Naive thymus-derived CD4-positive, alpha-beta T cell (primary cell): ENCODE data around the gene LANCL2. TPM values are rescaled to one million over a fixed set of nuclear protein-coding genes. Genes with fewer than 3 reads are reported as not detected.
A peak's percentile ranks its signal among the peaks of the same experiment; 100 is the strongest.

Source experiments
- ATAC-seq: fragments of 150-1000 bp; cut with Tn5 transposase; 2 replicates; pipeline ENCODE4 v1.10.0; 2021; ENCODE audit warnings: mild to moderate bottlenecking, moderate library complexity
- CTCF ChIA-PET: fragments of 350-600 bp; sonication (Branson Sonifier 250); formaldehyde crosslinking; loops from one replicate; lab custom pipeline; 2021; ENCODE audit warnings: antibody characterized with exemption; lab: Charles Lee
- POLR2A ChIA-PET: fragments of 350-600 bp; sonication (Branson Sonifier 250); formaldehyde crosslinking; loops from one replicate; lab custom pipeline; 2021; ENCODE audit warnings: antibody characterized with exemption, inconsistent platforms; lab: Charles Lee
- DNase-seq, 9 donors: peaks; one replicate each; pipeline versions ENCODE4 v3.0.0 to v3.0.0-alpha.2; 2020 to 2022; ENCODE audit warnings: mixed read lengths in 1 of 9
- H3K27ac ChIP-seq: one replicate; pipeline ENCODE4 v1.7.0; 2013; ENCODE audit warnings: mild to moderate bottlenecking, low read depth, low read length, moderate library complexity
- H3K27me3 ChIP-seq, 2 donors: one replicate each; pipeline ENCODE4 v1.7.0; 2013; ENCODE audit warnings: low read length in 2 of 2, mild to moderate bottlenecking in 2 of 2, moderate library complexity in 2 of 2; ENCODE audit not compliant: control insufficient read depth in 2 of 2, insufficient read depth in 2 of 2
- H3K36me3 ChIP-seq, 3 experiments: 1 replicate in 2 of 3; 2 replicates in 1 of 3; pipeline ENCODE4 v1.7.0; 2013; ENCODE audit warnings: low read length in 3 of 3, mild to moderate bottlenecking in 3 of 3, moderate library complexity in 1 of 3; ENCODE audit not compliant: insufficient read depth in 3 of 3, control insufficient read depth in 2 of 3
- H3K4me1 ChIP-seq, 2 donors: one replicate each; pipeline ENCODE4 v1.7.0; 2013; ENCODE audit warnings: low read length in 2 of 2, mild to moderate bottlenecking in 2 of 2, moderate library complexity in 1 of 2; ENCODE audit not compliant: control insufficient read depth in 2 of 2, insufficient read depth in 2 of 2
- H3K4me3 ChIP-seq: 2 replicates; pipeline ENCODE4 v1.7.0; 2013; ENCODE audit warnings: mild to moderate bottlenecking, low read length
- H3K9me3 ChIP-seq, 3 experiments: 1 replicate in 2 of 3; 2 replicates in 1 of 3; pipeline ENCODE4 v1.7.0; 2013; ENCODE audit warnings: low read length in 3 of 3; ENCODE audit not compliant: control insufficient read depth in 2 of 3
- H3K27ac Mint-ChIP-seq, 9 donors: one replicate each; pipeline ENCODE4 v1.8.0; 2020 to 2022; ENCODE audit warnings: mixed read lengths in 9 of 9, mild to moderate bottlenecking in 8 of 9, moderate library complexity in 5 of 9, inconsistent platforms in 2 of 9
- H3K27me3 Mint-ChIP-seq, 5 donors: one replicate each; pipeline ENCODE4 v1.8.0; 2021 to 2022; ENCODE audit warnings: mixed read lengths in 5 of 5, mild to moderate bottlenecking in 1 of 5
- H3K36me3 Mint-ChIP-seq, 5 donors: one replicate each; pipeline ENCODE4 v1.8.0; 2020 to 2022; ENCODE audit warnings: mixed read lengths in 5 of 5, mild to moderate bottlenecking in 3 of 5, inconsistent platforms in 1 of 5
- H3K4me1 Mint-ChIP-seq, 7 donors: one replicate each; pipeline ENCODE4 v1.8.0; 2020 to 2022; ENCODE audit warnings: mixed read lengths in 7 of 7, mild to moderate bottlenecking in 3 of 7, inconsistent platforms in 1 of 7
- H3K4me3 Mint-ChIP-seq, 10 donors: one replicate each; pipeline ENCODE4 v1.8.0; 2020 to 2022; ENCODE audit warnings: mild to moderate bottlenecking in 10 of 10, mixed read lengths in 10 of 10, moderate library complexity in 6 of 10, inconsistent platforms in 2 of 10
- H3K9me3 Mint-ChIP-seq, 11 donors: one replicate each; pipeline ENCODE4 v1.8.0; 2020 to 2022; ENCODE audit warnings: mixed read lengths in 11 of 11, mild to moderate bottlenecking in 4 of 11, inconsistent platforms in 1 of 11, moderate library complexity in 1 of 11
- intact Hi-C, 2 donors: fragments of 100-400 bp; cut with micrococcal nuclease; formaldehyde crosslinking; loops; one replicate each; pipeline ENCODE4 v1.15.1; 2023
- polyA plus RNA-seq, 2 donors: library from polyadenylated mRNA; unstranded; fragments of 300-500 nt; fragmentation: Illumina TruSeq; gene quantifications; one replicate each; pipeline ENCODE4 v1.2.3, GENCODE V29; 2021
- total RNA-seq, 6 experiments: library from RNA in 5 of 6; stranded (reverse) in 5 of 6; gene quantifications; 1 replicate in 5 of 6; 2 replicates in 1 of 6; pipeline ENCODE4 v1.2.3 and lab custom pipeline; 2021 to 2026

Gene LANCL2
- total and polyA plus RNA-seq, 7 experiments from 2014 or later = 4.8 to 10.5 (median 8.2) TPM

DNA sequence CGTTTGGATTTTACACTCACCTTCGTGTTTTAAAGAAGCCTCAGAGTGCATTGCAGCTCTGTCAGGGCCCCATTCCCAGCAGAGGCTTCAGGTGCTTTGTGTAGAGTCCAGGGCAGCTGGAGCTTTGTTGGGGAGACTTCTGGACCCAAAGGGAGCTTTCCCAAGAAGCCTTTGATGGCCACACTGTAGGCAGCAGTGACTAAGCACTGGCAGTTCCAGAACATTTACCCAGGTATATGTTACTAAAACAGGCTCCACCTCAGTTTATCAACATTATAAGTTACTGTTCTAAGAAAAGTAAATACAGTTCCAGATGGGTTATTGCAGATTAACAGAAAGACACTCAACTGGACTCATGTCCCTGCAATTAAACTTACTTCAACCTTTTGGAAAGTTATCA, 66.8 kb downstream of the LANCL2 start:
- ChIA-PET CTCF (interaction anchor here (1.0 to 4.1 kb wide), 5 partner anchors 37 to 165 kb away, joined by 3 to 29 read pairs (median 7); no protein-coding TSS in a partner anchor), POLR2A (interaction anchor here (1.0 to 1.8 kb wide), 3 partner anchors 38 to 166 kb away, joined by 3 to 10 read pairs (median 3); no protein-coding TSS in a partner anchor)
- DNase-seq = no peak
- Mint-ChIP-seq H3K27ac (no peak overlapping the region), H3K4me3 (no peak overlapping the region), H3K4me1 (peaks cover 15 to 34% (median 29%) of the 10 kb centered on the region in 7 donors), H3K36me3 (peaks cover 0 to 3% (median 0%) of the 10 kb centered on the region in 5 donors), H3K9me3 (no peaks in the 10 kb centered on the region), H3K27me3 (no peaks in the 10 kb centered on the region)
- intact Hi-C loops = loop anchor here (2.0 to 5.0 kb wide), 4 partner anchors 35 to 533 kb away; partner anchors contain the start of gene NIPSNAP2 (in 2 of the 2)
- H3K4me1 ChIP-seq = peaks cover 0 to 21% of the 10 kb centered on the region in 2 donors
- H3K27ac ChIP-seq = no peak overlapping the region
- no peaks in the 10 kb centered on the region for H3K9me3 ChIP-seq
- H3K27me3 ChIP-seq = no peaks in the 10 kb centered on the region
- no peaks in the 10 kb centered on the region for H3K36me3 ChIP-seq
- ATAC-seq = no peak
- H3K4me3 ChIP-seq = no peak overlapping the region

- intact Hi-C loops = loop anchor here (2.0 to 5.0 kb wide), 4 partner anchors 35 to 532 kb away; partner anchors contain the start of gene NIPSNAP2 (in 2 of the 2)
- Mint-ChIP-seq H3K4me1 (peaks cover 16 to 40% (median 35%) of the 10 kb centered on the region in 7 donors), H3K9me3 (no peaks in the 10 kb centered on the region), H3K27ac (peak overlapping the region in 3 of 9 donors; percentile 7 to 76 (median 49)), H3K4me3 (no peak overlapping the region), H3K27me3 (no peaks in the 10 kb centered on the region), H3K36me3 (peaks cover 0 to 3% (median 0%) of the 10 kb centered on the region in 5 donors)
- Histone ChIP-seq H3K36me3 (no peaks in the 10 kb centered on the region), H3K4me3 (no peak overlapping the region), H3K27me3 (no peaks in the 10 kb centered on the region), H3K4me1 (peaks cover 0 to 26% of the 10 kb centered on the region in 2 donors), H3K9me3 (no peaks in the 10 kb centered on the region), H3K27ac (no peak overlapping the region)
- no peak for DNase-seq
- ChIA-PET POLR2A (interaction anchor here (1.0 to 1.8 kb wide), 3 partner anchors 37 to 165 kb away, joined by 3 to 10 read pairs (median 3); no protein-coding TSS in a partner anchor), CTCF (interaction anchor here (1.0 to 4.1 kb wide), 6 partner anchors 37 to 209 kb away, joined by 3 to 29 read pairs (median 6); no protein-coding TSS in a partner anchor)
- ATAC-seq = no peak
Observed at GRCh38 chr7:55432506-55432905, 67.4 kb downstream of the LANCL2 start.

DNA sequence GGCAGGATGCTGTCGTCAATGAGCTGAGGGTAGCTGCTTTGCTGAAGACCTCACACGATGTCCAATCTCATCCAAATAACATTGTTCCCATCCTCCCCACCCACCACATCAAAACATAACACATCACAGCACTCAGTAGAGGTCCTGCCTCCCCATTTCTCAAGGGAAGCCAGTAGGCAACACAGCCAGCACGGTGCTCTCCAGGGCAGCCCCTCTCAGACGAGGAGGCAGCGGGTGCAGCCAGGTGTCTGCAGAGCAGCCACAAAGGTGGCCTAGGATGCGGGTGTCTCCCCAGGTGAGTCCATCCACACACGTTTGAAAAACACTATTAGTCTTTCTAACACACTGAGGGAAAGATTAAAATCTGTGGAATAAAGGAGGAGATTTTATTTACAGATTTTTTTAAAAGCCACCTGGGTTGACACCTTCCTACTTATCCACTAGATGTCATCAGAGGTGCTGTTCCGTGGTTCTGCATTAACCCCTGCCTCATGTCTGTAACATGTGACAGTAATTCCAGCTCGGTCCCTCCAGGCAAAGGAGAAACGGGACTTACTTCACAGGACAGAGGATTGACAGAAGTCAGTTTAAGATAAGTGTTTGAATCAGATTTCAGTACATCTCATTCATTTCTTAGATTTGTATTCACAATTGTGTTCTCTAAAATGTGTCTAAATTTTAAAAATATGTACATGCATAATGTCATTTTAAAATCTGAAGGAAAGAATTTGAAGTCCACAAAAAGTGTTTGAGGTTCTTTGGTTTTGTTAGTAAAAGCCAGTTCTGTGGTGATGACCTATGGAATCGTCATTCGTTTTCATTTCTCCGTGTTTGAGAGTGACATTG, 68.0 kb downstream of the LANCL2 start:
- H3K4me1 Mint-ChIP-seq = peaks cover 17 to 46% (median 40%) of the 10 kb centered on the region in 7 donors
- H3K9me3 ChIP-seq = no peaks in the 10 kb centered on the region
- no peaks in the 10 kb centered on the region for H3K27me3 Mint-ChIP-seq
- H3K27ac Mint-ChIP-seq = peak overlapping the region in 5 of 9 donors; percentile 7 to 76 (median 67)
- peak in 5 of 9 donors; percentile 44 to 54 (median 48) for DNase-seq
- H3K36me3 Mint-ChIP-seq = peaks cover 0 to 3% (median 0%) of the 10 kb centered on the region in 5 donors
- intact Hi-C loops = loop anchor here (1.0 to 5.0 kb wide), 7 partner anchors 34 to 532 kb away; partner anchors contain the start of gene NIPSNAP2 (in 2 of the 2)
- H3K27ac ChIP-seq = no peak overlapping the region
- peaks cover 0 to 29% of the 10 kb centered on the region in 2 donors for H3K4me1 ChIP-seq
- H3K36me3 ChIP-seq = no peaks in the 10 kb centered on the region
- POLR2A ChIA-PET = interaction anchor here (0.7 to 1.8 kb wide), 5 partner anchors 37 to 164 kb away, joined by 3 to 10 read pairs (median 3); no protein-coding TSS in a partner anchor
- no peaks in the 10 kb centered on the region for H3K9me3 Mint-ChIP-seq
- ATAC-seq = peak; percentile 61
- H3K4me3 ChIP-seq = no peak overlapping the region
- peak overlapping the region in 1 of 10 donors; percentile 19 for H3K4me3 Mint-ChIP-seq
- H3K27me3 ChIP-seq = no peaks in the 10 kb centered on the region
- CTCF ChIA-PET = interaction anchor here (0.6 to 4.1 kb wide), 8 partner anchors 35 to 208 kb away, joined by 3 to 29 read pairs (median 4); no protein-coding TSS in a partner anchor

GRCh38 chr7:55435466-55435865, 70.3 kb downstream of the LANCL2 start:
- Mint-ChIP-seq H3K9me3 (no peaks in the 10 kb centered on the region), H3K4me1 (peaks cover 34 to 67% (median 62%) of the 10 kb centered on the region in 7 donors), H3K27me3 (no peaks in the 10 kb centered on the region), H3K27ac (peak overlapping the region in 1 of 9 donors; percentile 80), H3K4me3 (no peak overlapping the region), H3K36me3 (no peaks in the 10 kb centered on the region)
- POLR2A ChIA-PET = interaction anchor here (1.6 to 2.6 kb wide), 2 partner anchors 34 to 110 kb away, joined by 5 to 12 read pairs; no protein-coding TSS in a partner anchor
- H3K27ac ChIP-seq = no peak overlapping the region
- H3K36me3 ChIP-seq = no peaks in the 10 kb centered on the region
- H3K27me3 ChIP-seq = no peaks in the 10 kb centered on the region
- no peaks in the 10 kb centered on the region for H3K9me3 ChIP-seq
- DNase-seq (no peak), ATAC-seq (no peak)
- peaks cover 0 to 51% of the 10 kb centered on the region in 2 donors for H3K4me1 ChIP-seq
- intact Hi-C loops = no loop called here
- CTCF ChIA-PET = interaction anchor here (1.2 to 1.4 kb wide), 2 partner anchors 158 to 162 kb away, joined by 3 to 6 read pairs; no protein-coding TSS in a partner anchor
- H3K4me3 ChIP-seq = no peak overlapping the region

- H3K36me3 Mint-ChIP-seq = no peaks in the 10 kb centered on the region
- peaks cover 35 to 67% (median 62%) of the 10 kb centered on the region in 7 donors for H3K4me1 Mint-ChIP-seq
- peaks cover 0 to 51% of the 10 kb centered on the region in 2 donors for H3K4me1 ChIP-seq
- H3K27ac ChIP-seq = no peak overlapping the region
- no peaks in the 10 kb centered on the region for H3K9me3 Mint-ChIP-seq
- CTCF ChIA-PET = interaction anchor here (1.2 to 1.4 kb wide), 2 partner anchors 157 to 161 kb away, joined by 3 to 6 read pairs; no protein-coding TSS in a partner anchor
- H3K36me3 ChIP-seq = no peaks in the 10 kb centered on the region
- H3K4me3 ChIP-seq = no peak overlapping the region
- intact Hi-C loops = no loop called here
- peak overlapping the region in 4 of 9 donors; percentile 34 to 78 (median 56) for H3K27ac Mint-ChIP-seq
- no peaks in the 10 kb centered on the region for H3K9me3 ChIP-seq
- POLR2A ChIA-PET = interaction anchor here (1.0 to 2.6 kb wide), 4 partner anchors 21 to 109 kb away, joined by 3 to 12 read pairs (median 5); no protein-coding TSS in a partner anchor
- DNase-seq (no peak), ATAC-seq (no peak)
- H3K27me3 ChIP-seq = no peaks in the 10 kb centered on the region
- H3K4me3 Mint-ChIP-seq = peak overlapping the region in 6 of 10 donors; percentile 6 to 46 (median 26)
- no peaks in the 10 kb centered on the region for H3K27me3 Mint-ChIP-seq
Observed at GRCh38 chr7:55436457-55436856, 71.3 kb downstream of the LANCL2 start.

GRCh38 chr7:55437375-55437774, 72.2 kb downstream of the LANCL2 start:
- CTCF ChIA-PET = no interaction called here
- H3K9me3 Mint-ChIP-seq = peaks cover 0 to 1% (median 0%) of the 10 kb centered on the region in 11 donors

More at GRCh38 chr7:55437375-55437774, 72.2 kb downstream of the LANCL2 start:
- H3K9me3 ChIP-seq = no peaks in the 10 kb centered on the region
- no peak overlapping the region for H3K27ac ChIP-seq
- POLR2A ChIA-PET = interaction anchor here (1.0 to 1.1 kb wide), 2 partner anchors 20 to 36 kb away, joined by 3 to 5 read pairs; no protein-coding TSS in a partner anchor
- peaks cover 35 to 67% (median 62%) of the 10 kb centered on the region in 7 donors for H3K4me1 Mint-ChIP-seq
- no peaks in the 10 kb centered on the region for H3K27me3 ChIP-seq
- peaks cover 0 to 51% of the 10 kb centered on the region in 2 donors for H3K4me1 ChIP-seq
- H3K27me3 Mint-ChIP-seq = no peaks in the 10 kb centered on the region
- no peak overlapping the region for H3K4me3 ChIP-seq
- no peak for DNase-seq
- H3K36me3 ChIP-seq = no peaks in the 10 kb centered on the region
- H3K4me3 Mint-ChIP-seq = peak overlapping the region in 1 of 10 donors; percentile 1
- peak overlapping the region in 6 of 9 donors; percentile 1 to 91 (median 43) for H3K27ac Mint-ChIP-seq
- intact Hi-C loops = no loop called here
- H3K36me3 Mint-ChIP-seq = peaks cover 0 to 5% (median 0%) of the 10 kb centered on the region in 5 donors
- no peak for ATAC-seq
